HG02588 (cell line): ENCODE data around the gene PYGO1.
"Not testable (repeated sequence)": the region's sequence is repeated elsewhere in the genome, so short reads cannot be mapped to it uniquely, and the experiment has no call there.

ENCODE experiments used
- ATAC-seq: cut with Tn5 transposase; IDR thresholded peaks from one replicate; pipeline ENCODE4 v1.9.1; 2021; ENCODE audit warnings: mild to moderate bottlenecking, moderate library complexity; ENCODE audit not compliant: unreplicated experiment

The PYGO1 gene, protein sequence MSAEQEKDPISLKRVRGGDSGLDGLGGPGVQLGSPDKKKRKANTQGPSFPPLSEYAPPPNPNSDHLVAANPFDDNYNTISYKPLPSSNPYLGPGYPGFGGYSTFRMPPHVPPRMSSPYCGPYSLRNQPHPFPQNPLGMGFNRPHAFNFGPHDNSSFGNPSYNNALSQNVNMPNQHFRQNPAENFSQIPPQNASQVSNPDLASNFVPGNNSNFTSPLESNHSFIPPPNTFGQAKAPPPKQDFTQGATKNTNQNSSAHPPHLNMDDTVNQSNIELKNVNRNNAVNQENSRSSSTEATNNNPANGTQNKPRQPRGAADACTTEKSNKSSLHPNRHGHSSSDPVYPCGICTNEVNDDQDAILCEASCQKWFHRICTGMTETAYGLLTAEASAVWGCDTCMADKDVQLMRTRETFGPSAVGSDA

GRCh38 chr15:55588070-55588814 lies at the start of gene PYGO1:
Gene PYGO1, minus strand, starts transcription at chr15:55588345. Its CDS starts 462 bp downstream, at chr15:55587883.
- peak; percentile 72 for ATAC-seq

GRCh38 chr15:55637086-55637485 lies 48.9 kb upstream of the PYGO1 start:
- no peak for ATAC-seq

DNA sequence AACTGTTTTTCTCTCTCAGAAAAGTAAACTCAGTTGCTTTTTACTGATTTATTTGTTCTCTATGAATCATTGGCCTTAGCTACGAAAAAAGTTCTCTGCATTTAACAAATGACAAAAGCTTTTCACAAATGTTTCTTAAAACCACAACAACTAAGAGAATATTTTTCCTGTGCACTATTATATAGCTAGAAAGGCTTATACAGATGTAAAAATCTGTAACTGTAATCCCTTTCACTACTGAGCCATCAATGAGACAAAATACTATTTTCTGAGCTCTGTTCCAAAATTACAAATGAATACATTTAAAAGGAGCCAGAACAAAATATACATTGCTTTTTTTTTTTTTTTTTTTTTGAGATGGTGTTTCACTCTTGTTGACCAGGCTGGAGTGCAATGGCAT lies 45.6 kb upstream of the PYGO1 start:
- ATAC-seq, result no peak

DNA sequence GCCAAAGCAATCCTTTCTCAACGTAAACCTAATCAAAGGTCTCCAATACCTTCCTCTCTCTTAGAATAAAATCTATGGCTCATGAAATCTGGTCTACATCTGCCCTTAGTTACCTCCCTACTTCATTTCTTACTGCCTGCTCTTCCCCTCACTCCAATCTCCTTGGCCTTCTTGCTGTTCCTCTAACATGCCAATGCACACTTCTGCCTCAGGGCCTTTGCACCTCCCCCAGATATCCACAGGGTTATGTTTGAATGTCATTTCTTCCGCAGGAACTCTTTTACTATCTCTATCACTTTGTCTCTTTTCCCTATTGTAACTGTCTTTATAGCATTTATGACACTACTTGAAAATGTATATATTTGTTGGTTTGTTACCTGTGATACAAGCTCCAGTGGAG lies 44.3 kb upstream of the PYGO1 start:
- ATAC-seq, result no peak

- no peak for ATAC-seq
Observed at GRCh38 chr15:55630858-55631257, 42.7 kb upstream of the PYGO1 start.

DNA sequence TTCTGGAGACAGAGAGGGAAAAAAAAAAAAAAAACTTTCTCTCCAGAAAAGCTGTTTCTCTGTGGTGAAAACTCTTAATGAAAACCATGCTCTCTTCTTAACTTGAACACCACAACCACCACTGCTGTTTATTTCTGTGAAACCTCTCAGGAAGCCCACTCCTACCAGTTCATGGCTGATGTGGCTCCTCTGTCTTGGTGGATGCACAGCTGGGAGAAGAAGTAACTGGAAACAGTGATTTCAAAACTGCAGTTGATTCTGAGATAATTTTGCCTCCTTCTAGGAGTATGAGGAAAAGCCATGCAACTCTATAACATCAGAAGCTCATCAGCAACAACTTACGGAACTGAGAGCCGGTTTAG lies 40.2 kb upstream of the PYGO1 start:
- ATAC-seq, result no peak

DNA sequence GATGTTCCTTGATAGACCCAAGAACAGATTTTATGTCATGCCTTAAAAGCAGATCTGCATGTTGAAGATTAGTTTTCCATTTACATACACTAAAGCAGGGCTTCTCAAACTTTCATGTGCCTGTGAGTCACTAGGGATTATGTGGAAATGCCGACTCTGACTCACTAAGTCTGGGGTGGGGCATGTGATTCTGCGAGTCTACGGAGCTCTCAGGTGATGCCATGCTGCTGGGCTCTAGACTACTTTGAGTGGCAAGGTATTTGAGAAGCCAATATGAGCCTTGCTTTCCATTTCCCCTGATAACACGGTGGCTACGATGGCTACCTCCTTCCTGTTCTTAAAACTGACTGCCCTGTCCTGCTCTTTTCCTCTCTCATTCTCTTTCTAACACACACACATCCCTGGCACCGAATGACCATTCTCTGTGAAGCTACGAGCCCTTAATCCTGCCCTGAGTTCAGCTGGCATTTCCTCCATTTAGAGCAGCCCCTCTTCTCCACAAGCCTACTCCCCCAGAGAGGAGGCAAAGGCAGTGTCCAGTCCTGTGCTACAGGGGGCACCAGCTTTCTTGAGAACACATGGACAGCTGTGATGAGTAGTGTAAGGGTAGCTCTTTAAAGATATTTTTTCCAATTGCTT lies 39.7 kb upstream of the PYGO1 start:
- ATAC-seq, result no peak

DNA sequence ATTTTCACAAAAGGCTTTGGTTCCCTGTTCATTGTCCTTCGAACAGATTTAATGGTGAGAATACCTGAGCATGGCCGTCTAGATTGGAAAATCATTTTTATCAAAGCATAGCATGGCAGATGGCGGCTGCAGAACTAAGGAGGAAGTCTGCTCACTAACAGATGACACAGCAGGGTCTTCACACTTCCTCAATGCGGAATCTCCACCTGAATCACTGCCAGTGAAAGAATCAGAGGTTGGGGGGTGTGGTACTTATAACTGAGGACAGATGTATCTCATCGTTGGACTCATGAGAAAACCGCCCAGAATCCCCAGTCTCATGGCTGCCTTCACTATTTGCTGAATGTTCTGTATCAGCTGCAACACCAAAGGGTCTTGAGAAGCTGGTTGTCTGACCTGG lies 31.6 kb upstream of the PYGO1 start:
- ATAC-seq, result no peak

GRCh38 chr15:55618387-55618786 lies 30.2 kb upstream of the PYGO1 start:
- ATAC-seq, result no peak

DNA sequence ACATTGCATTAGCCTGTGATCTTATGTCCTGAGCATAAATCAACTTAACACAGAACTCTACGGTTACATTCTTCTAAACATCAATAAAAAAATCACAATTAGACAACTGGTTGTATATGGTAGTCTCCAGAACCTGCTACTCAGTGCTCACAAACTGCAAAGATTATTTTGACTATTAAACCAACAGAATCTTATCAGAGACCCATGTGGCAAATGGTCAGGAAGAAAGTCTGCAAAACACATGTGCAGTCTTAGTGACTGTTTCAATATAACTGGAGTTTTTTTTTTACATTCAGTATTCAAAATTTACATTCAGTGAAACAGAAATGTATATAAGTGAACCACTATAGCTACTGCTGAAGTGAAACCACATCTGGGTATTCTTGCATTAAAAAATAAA lies 27.3 kb upstream of the PYGO1 start:
- no peak for ATAC-seq

DNA sequence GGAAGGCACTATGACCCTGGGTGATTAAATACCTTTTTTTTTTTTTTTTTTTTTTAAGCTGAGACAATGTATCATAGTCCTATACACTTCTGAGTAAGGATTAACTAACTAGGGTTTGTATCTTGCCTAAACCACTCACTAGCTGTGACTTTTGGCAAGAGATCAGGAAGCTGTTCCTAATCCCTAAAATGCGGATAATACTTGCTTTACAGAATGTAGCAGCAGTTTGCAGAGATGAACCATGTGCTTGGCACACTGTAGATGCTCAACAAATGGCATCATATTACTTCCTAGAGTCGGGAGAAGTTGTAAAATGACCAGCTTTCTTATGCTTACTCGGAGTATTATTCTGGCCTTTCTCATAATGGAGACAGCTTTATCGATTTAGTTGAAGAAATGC lies 25.6 kb upstream of the PYGO1 start:
- no peak for ATAC-seq

DNA sequence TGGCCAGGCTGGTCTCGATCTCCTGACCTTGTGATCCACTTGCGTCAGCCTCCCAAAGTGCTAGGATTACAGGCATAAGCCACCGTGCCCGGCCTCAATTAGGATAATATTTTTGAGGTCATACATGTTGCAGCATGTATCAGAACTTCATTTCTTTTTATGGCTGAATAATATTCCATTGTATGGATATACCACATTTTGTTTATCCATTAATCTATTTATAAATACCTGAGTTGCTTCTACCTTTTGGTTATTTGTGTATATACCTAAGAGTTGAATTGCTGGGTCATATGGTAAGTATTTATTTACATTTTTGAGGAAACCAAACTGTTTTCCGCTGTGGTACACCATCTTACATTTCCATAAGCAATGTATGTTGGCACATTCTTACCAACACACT lies 18.1 kb upstream of the PYGO1 start:
- ATAC-seq, result no peak

- no peak for ATAC-seq
Observed at GRCh38 chr15:55601374-55601773, 13.2 kb upstream of the PYGO1 start.

- ATAC-seq, result no peak
Observed at GRCh38 chr15:55599439-55599838, 11.3 kb upstream of the PYGO1 start.

GRCh38 chr15:55593019-55593418 lies 4.9 kb upstream of the PYGO1 start:
- not testable (repeated sequence) for ATAC-seq

- ATAC-seq, result no peak
Observed at GRCh38 chr15:55590788-55591187, 2.6 kb upstream of the PYGO1 start.

GRCh38 chr15:55589287-55589686 lies 1.1 kb upstream of the PYGO1 start:
- no peak for ATAC-seq

- no peak for ATAC-seq
Observed at GRCh38 chr15:55588815-55589115, 620 bp upstream of the PYGO1 start.

DNA sequence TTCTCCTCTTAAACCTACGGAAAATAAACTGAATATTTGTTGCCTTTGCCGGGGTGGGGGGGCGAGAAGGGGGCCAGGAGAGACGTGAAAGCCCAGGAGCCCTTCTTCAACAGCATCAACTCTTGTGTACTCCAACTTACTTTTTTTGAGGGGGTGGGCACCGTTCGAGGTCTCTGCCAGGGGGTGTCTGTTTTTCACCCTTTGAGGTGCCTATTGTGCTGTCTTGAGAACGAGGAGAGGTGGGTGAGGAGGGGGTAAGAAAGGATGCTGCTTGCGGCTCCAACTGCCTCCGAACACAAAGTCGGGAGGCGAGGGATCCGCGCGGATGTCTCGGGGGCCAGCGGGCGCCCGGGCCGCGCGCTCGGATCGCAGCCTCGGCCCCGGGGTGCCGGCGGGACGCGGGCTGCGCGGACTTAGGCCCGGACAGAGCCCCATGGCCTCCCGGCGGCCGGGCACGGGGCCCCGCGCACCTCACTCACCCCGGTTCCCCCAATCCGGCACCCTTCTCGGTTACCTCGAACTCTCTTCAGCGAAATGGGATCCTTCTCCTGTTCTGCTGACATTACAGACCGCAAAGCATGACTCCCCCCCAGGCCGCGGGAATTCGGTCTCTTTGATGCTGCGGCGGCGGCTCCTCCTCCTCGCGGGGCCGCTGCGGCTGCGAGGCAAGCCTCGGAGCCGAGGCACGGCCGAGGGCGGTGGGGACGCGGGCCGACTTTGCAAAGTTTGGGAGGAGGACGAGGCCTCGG lies 650 bp downstream of the PYGO1 start:
- ATAC-seq, result peak; percentile 57

GRCh38 chr15:55586808-55587207 lies 1.3 kb downstream of the PYGO1 start:
- no peak for ATAC-seq

GRCh38 chr15:55576943-55577342 lies 11.2 kb downstream of the PYGO1 start:
- no peak for ATAC-seq
